Anterior cingulate cortex (tissue), 58 donors: ENCODE results near the gene BTBD9.

Experiments
- DNase-seq, 58 donors: peaks; one replicate each; lab custom pipeline; 2025; lab: John Stamatoyannopoulos, UW

BTBD9 gene

DNA sequence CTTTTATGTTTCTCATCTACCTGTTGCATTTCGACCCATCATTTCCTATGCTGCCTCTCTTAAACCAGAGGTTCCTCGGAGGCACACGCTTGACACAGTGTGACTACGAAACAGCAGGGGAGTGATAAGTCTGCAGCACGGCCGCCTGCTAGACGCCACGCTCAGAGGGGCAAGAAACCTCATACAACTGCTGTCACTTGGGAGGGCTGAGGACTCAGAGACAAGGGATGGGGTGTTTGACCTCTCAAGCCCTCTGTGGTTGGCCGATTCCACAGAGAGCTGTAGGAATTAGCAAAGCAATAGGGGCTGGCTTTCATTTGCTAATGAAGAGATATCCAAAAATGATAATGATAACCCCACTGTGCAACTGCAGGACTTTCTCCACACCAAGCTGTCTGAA, 447.7 kb downstream of the BTBD9 start:
- DNase-seq: no peak

GRCh38 chr6:38191418-38191817, 448.3 kb downstream of the BTBD9 start:
- no peak for DNase-seq

DNA sequence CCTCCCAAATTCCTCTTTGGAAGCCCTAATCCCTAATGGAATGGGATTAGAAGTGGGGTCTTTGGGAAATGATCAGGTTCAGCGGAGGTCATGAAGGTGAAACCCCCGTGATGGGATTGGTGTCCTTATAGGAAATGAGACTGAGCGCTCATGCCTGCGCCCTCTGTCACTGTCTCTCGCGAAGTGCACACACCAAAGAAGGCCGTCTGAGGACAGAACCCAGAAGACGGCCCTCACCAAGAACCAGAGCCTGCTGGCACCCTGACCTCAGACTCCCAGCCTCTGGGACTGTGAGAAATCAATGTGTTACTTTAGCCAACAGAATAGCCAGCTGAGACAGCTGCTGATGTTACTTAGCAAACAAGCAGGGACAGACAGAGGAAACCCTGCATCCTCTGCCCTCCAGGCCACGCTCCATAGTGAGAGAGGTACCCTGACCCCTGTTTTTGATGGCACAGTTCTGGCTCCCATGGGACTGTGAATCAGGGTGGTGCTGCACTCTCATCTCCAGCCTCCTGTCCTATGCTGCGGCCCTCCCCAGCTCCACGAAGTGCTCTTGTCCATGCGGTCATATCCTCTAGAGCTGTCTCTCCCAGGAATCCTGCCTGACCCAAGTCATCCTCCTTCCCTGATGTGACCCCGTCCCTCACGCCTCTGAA, 450.9 kb downstream of the BTBD9 start:
- no peak for DNase-seq

- DNase-seq: no peak
Measured at GRCh38 chr6:38187811-38188590, 451.7 kb downstream of the BTBD9 start.

GRCh38 chr6:38187325-38187724, 452.4 kb downstream of the BTBD9 start:
- DNase-seq: peak in 4 of 58 donors; percentile 11 to 23 (median 19)

DNA sequence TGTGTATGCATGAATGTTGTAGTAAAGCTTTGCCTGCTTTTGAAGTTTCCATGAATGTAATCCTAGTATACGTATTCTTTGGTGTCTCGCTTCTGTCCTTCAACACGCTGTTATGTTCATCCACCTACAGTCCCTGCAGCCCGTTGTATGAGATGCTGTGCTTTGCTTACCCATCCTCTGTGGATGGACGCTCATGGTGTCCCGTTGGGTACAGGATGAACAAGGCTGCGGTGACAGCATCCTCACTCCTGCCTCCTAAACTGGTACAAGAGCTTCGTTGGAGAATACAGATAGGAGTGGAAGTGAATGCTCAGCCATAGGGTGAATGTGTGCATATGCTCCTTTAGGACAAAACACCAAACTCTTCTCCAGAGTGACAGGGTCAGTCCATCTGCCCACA, 454.0 kb downstream of the BTBD9 start:
- DNase-seq: no peak

GRCh38 chr6:38185244-38185643, 454.5 kb downstream of the BTBD9 start:
- peak in 17 of 58 donors; percentile 17 to 62 (median 32) for DNase-seq

DNA sequence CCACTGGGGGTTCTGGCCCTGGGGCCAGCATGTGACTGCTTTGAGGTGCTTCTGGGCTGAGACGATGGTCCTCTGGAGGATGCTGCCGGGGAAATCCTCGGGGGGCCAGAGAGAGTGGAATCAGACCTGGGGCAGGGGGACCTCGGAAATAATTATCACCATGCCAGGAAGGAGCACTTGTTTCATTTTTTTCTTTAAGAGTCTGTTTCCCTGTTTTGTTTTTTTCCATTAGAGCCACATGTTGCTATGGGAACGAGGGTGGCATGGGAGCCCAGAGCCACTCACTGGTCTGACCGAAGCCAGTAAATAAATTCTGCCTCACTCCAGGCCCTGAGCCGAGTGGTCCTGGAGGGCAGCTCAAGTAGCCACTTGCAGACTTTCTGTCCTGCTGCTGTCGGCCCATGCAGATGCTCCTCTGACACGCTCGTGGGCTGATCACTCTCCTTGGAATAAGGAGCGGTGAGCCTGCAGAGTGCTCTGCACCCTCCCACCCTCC, 455.1 kb downstream of the BTBD9 start:
- DNase-seq: peak in 18 of 58 donors; percentile 17 to 65 (median 38)

DNA sequence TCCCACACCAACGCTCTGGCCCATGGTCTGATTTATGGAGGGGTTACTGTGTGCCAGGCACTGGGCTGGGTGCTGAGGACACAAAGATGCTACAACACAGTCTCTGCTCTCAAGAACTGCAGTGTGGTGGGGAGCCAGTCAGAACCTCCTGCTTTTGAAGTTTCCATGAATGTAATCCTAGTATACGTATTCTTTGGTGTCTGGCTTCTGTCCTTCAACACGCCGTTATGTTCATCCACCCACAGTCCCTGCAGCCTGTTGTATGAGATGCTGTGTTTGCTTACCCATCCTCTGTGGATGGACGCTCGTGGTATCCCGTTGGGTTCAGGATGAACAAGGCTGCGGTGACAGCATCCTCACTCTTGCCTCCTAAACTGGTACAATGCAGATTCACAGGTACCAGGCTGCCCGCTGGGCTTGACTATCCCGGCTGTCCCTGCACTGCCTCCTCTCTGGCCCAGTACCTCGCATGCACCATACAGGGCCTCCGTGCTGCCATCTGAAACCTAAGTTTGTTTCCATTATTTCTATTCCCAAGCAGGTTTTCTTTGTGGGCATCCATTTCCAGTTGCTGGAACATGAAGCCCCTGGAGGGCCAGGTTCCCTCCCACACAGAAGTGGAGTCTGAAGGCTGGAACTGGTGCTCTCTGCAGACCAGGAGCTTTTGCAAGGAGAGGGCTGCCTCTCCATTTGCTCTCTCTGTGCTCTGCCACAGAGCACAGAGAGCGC, 455.7 kb downstream of the BTBD9 start:
- no peak for DNase-seq

- DNase-seq: no peak
Measured at GRCh38 chr6:38182426-38182825, 457.3 kb downstream of the BTBD9 start.

DNA sequence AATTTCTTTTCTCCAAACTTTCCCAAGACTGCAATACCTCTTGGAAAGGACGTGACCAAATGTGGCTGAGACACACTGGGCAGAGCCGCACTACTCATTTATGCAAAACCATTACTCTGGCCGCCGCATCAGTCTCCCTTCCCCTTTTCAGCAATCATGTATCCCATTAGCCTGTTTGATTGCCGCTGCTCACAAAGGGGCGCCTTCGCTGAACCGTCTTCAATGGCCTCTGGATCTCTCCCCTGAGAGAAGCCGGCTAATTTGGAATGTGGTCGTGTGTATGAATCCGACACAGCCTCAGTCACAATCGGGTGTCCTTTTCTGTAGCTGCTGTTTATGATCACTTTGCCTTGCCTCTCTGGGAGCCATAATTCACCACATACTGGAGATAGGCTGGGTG, 459.1 kb downstream of the BTBD9 start:
- DNase-seq: no peak

GRCh38 chr6:38179794-38180430, 459.8 kb downstream of the BTBD9 start:
- DNase-seq: no peak

- peak in 2 of 58 donors; percentile 16 to 17 for DNase-seq
Measured at GRCh38 chr6:38179300-38179699, 460.4 kb downstream of the BTBD9 start.

GRCh38 chr6:38178584-38178886, 461.2 kb downstream of the BTBD9 start:
- no peak for DNase-seq

DNA sequence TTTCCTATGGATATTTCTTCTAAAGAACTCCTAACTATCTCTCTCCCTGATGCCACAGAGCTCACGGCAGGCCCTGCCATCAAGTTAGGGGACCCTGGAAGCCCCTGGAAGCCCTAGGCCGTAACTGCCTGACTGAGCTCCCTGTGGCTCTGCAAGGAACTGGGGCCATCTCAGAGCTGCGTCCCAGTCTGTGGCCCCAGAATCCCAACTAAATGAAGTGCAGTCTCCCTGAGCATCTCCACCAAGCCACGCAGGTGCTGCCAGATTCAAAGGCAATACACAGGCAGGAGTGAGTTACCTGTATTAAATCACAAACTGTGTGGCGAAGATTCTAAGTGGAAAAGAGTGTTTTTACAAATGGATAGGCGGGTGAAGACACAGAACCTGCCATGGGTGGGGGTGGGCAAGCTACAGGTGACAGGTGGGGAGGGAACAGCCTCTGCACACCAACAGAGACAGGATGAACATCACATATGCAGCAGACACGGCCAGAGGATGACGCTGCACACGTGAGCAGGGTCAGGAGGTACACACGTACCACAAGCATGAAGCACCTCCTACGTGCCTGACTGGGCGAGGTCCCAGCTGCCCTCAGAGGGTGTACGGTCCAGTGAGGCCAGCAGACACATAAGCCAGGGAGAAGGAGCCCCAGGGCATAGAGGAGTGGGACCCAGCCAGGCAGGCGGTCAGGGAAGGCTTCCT, 461.7 kb downstream of the BTBD9 start:
- no peak for DNase-seq

DNA sequence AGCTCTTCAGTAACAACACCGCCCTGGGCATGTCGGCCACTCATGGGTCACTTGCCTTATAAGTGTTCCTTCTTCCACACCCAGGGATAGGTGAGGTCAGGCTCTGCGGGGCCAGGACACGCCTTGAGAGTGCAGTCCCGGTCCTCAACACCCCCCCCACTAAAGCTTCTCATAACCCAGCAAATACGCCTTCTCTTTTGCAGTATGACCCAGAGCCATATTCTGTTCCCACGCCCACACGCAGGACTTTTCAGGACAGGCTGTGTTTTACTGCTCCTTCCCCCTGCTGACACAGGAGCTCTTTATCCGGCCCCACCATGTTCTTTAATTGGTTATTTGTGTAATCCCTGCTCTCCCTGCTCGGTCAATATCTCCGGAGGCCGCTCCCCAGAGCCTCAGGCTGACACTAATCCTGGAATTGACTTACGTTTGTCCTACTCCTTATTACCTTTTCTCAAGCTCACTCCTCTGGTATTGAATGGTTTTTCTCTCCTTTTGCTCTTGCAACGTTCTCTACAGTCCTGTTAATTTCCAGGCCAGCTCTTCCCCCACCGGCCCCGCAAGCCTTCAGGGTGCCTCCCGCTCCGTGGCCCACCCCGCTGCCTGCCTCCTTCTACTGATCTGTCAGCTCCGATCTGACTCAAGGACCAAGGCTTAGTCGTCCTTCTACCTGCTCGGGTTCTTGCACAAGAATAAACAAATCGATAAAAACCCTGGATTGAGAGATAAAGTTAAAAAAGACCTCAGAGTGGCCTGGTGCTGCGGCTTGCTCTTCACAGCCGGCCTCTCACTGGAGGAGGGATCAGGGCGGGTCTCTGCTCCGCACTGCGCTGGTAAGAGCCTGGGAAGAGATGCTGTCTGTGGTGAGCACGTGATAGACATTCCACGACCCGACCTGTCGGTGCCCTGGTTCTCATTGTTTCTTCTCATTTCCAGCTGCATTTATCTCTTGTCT, 462.7 kb downstream of the BTBD9 start:
- DNase-seq: no peak

GRCh38 chr6:38175786-38176185, 463.9 kb downstream of the BTBD9 start:
- no peak for DNase-seq

DNA sequence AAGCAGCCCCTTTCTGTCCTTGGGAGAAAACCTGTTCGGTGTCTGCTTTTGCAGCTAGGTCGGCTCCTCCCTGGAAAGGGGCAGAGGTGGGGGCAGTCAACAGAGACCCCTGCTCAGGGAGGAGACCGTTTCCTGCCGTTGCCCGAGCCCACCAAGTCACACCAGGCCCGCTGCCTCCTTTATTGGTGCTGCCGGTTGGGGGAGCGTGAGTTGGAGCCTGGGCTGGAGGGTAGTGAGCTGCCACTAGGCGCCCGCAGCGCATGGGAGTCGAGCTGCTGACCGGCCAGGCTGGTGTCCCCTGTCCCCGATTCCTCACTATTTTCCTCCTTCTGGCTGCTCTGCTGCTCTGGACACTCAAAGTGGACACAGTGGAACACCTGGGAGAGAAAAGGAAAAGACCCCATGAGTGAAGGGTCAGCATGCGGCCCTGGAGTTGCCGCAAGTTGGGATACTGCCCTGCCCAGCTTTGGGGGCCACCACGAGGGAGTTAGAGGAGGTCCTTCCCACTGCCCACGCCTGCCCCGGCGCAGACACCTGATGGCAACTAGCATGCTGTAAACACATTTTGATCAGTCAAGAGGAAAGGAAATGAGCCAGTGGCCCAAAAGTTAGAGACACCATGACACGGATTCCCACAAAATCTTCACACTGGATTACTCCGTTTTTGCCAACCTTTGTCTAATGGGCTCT, 464.8 kb downstream of the BTBD9 start:
- DNase-seq: no peak

DNA sequence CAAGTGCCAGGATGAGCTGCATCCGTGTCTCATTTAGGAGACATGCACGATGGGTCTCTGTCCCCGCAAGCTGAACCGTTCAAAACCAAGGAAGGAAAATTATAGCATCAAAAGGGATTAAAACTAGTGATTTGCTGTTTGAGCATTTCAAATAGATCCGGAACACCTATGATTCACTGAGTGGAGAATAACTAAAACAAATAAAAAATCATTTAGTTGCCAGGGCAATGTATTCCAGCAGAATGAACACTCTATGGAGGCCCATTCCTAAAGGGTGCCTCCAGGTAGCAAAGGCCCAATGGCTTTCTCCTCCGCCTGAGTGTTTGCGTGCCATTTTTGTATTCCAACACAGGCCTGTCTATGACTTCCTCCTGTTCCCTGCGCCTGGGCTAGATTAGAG, 465.4 kb downstream of the BTBD9 start:
- no peak for DNase-seq
